ENCODE results near the gene TMOD2.

Gene TMOD2

DNA sequence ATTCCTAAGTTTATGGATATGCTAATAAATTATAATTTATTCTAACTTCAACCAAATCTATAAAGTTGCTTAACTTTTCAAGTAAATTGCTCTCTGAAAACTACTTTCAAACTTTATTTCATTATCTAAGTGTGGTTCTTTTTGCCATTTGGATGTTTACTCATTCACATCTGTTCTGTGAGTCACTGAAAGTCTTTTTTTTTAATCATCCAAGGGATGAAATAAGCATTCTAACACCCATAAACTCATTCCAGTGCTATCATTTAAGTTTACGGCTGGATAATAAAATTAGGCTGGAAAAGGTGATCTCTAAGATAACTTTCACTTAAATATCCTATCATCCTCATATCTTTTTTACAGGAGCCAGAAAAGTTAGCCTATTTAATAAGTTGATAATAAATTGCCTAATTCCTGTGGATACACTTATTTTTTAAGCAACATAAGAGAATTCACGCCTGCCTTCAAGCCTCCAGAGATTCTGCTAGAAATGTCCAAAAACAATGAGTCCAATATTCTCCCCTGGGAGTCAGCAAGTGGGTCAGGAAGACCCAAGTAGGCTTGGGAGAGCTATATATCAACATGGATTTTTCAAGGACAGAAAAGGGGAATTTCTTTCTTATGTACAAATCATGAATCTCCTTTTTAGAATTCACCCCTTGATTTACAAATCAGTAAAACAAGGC is 44.3 kb upstream of the TMOD2 start:
- no peak for DNase-seq
- Histone ChIP-seq H3K27ac (ENCODE audit: low read length) (no peak overlapping the region), H2AFZ (ENCODE audit: low read length) (no peak overlapping the region), H3F3A (ENCODE audit: insufficient read depth, low read length) (no peaks in the 10 kb centered on the region), H3K9me2 (replicated peaks; ENCODE audit: insufficient read depth, low read length) (no peaks in the 10 kb centered on the region), H3K27me3 (replicated peaks; ENCODE audit: insufficient read depth, low read length) (no peaks in the 10 kb centered on the region), H4K20me1 (ENCODE audit: insufficient read depth, low read length) (no peaks in the 10 kb centered on the region), H3K36me3 (replicated peaks; ENCODE audit: insufficient read depth, low read length) (no peaks in the 10 kb centered on the region), H3K79me2 (ENCODE audit: low read length) (no peaks in the 10 kb centered on the region), H3K9me3 (replicated peaks; ENCODE audit: insufficient read depth, low read length) (no peaks in the 10 kb centered on the region), H3K4me3 (ENCODE audit: low read length) (no peak overlapping the region), H3K4me1 (ENCODE audit: low read length) (no peaks in the 10 kb centered on the region), H3K9ac (ENCODE audit: low read length) (no peak overlapping the region), H3K4me2 (ENCODE audit: low read depth, low read length) (no peak overlapping the region)
- TF ChIP-seq, protein P1, sequence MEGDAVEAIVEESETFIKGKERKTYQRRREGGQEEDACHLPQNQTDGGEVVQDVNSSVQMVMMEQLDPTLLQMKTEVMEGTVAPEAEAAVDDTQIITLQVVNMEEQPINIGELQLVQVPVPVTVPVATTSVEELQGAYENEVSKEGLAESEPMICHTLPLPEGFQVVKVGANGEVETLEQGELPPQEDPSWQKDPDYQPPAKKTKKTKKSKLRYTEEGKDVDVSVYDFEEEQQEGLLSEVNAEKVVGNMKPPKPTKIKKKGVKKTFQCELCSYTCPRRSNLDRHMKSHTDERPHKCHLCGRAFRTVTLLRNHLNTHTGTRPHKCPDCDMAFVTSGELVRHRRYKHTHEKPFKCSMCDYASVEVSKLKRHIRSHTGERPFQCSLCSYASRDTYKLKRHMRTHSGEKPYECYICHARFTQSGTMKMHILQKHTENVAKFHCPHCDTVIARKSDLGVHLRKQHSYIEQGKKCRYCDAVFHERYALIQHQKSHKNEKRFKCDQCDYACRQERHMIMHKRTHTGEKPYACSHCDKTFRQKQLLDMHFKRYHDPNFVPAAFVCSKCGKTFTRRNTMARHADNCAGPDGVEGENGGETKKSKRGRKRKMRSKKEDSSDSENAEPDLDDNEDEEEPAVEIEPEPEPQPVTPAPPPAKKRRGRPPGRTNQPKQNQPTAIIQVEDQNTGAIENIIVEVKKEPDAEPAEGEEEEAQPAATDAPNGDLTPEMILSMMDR (IDR thresholded peaks at IDR 0.05; ENCODE audit: low read length): no peak
- TF ChIP-seq EZH2 (optimal IDR thresholded peaks at IDR 0.05; ENCODE audit: low read depth, low read length) (no peak), EZH2phosphoT487 (IDR thresholded peaks at IDR 0.05; ENCODE audit: low read length) (no peak)

GRCh38 chr15:51708013-51708412 is 43.4 kb upstream of the TMOD2 start:
- Histone ChIP-seq H3K9ac (ENCODE audit: low read length) (no peak overlapping the region), H3K79me2 (ENCODE audit: low read length) (no peaks in the 10 kb centered on the region), H3K36me3 (replicated peaks; ENCODE audit: insufficient read depth, low read length) (no peaks in the 10 kb centered on the region), H3K4me2 (ENCODE audit: low read depth, low read length) (no peak overlapping the region), H3K9me3 (replicated peaks; ENCODE audit: insufficient read depth, low read length) (no peaks in the 10 kb centered on the region), H3K4me3 (ENCODE audit: low read length) (no peak overlapping the region), H2AFZ (ENCODE audit: low read length) (no peak overlapping the region), H3K27ac (ENCODE audit: low read length) (no peak overlapping the region), H3K9me2 (replicated peaks; ENCODE audit: insufficient read depth, low read length) (no peaks in the 10 kb centered on the region), H4K20me1 (ENCODE audit: insufficient read depth, low read length) (no peaks in the 10 kb centered on the region), H3K4me1 (ENCODE audit: low read length) (no peaks in the 10 kb centered on the region), H3K27me3 (replicated peaks; ENCODE audit: insufficient read depth, low read length) (no peaks in the 10 kb centered on the region), H3F3A (ENCODE audit: insufficient read depth, low read length) (no peaks in the 10 kb centered on the region)
- TF ChIP-seq EZH2 (optimal IDR thresholded peaks at IDR 0.05; ENCODE audit: low read depth, low read length): no peak
- DNase-seq: no peak

DNA sequence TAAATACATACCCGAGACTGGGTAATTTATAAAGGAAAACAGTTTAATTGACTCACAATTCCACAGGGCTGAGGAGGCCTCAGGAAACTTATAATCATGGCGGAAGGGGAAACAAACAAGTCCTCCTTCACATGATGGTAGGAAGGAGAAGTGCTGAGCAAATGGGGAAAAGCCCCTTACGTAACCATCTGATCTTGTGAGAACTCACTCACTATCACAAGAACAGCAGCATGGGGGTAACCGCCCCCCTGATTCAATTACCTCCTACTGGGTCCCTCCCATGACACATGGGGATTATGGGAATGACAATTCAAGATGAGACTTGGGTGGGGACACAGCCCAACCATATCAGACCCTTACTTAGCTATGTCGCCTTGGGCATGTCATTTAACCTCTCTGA is 42.4 kb upstream of the TMOD2 start:
- no peaks in the 10 kb centered on the region for H3K27me3 ChIP-seq (replicated peaks; ENCODE audit: insufficient read depth, low read length)
- no peaks in the 10 kb centered on the region for H3K9me2 ChIP-seq (replicated peaks; ENCODE audit: insufficient read depth, low read length)
- H3K9me3 ChIP-seq (replicated peaks; ENCODE audit: insufficient read depth, low read length): no peaks in the 10 kb centered on the region
- no peaks in the 10 kb centered on the region for H3K4me1 ChIP-seq (ENCODE audit: low read length)
- H3K27ac ChIP-seq (ENCODE audit: low read length): no peak overlapping the region
- H3K79me2 ChIP-seq (ENCODE audit: low read length): no peaks in the 10 kb centered on the region
- H3K4me2 ChIP-seq (ENCODE audit: low read depth, low read length): no peak overlapping the region
- no peak overlapping the region for H2AFZ ChIP-seq (ENCODE audit: low read length)
- no peak overlapping the region for H3K9ac ChIP-seq (ENCODE audit: low read length)
- H4K20me1 ChIP-seq (ENCODE audit: insufficient read depth, low read length): no peaks in the 10 kb centered on the region
- no peaks in the 10 kb centered on the region for H3F3A ChIP-seq (ENCODE audit: insufficient read depth, low read length)
- TF ChIP-seq EZH2 (optimal IDR thresholded peaks at IDR 0.05; ENCODE audit: low read depth, low read length): no peak
- no peak for TF ChIP-seq EZH2phosphoT487 (IDR thresholded peaks at IDR 0.05; ENCODE audit: low read length)
- TF ChIP-seq, protein P1 (IDR thresholded peaks at IDR 0.05; ENCODE audit: low read length): no peak
- no peak overlapping the region for H3K4me3 ChIP-seq (ENCODE audit: low read length)
- no peaks in the 10 kb centered on the region for H3K36me3 ChIP-seq (replicated peaks; ENCODE audit: insufficient read depth, low read length)
- DNase-seq: no peak

DNA sequence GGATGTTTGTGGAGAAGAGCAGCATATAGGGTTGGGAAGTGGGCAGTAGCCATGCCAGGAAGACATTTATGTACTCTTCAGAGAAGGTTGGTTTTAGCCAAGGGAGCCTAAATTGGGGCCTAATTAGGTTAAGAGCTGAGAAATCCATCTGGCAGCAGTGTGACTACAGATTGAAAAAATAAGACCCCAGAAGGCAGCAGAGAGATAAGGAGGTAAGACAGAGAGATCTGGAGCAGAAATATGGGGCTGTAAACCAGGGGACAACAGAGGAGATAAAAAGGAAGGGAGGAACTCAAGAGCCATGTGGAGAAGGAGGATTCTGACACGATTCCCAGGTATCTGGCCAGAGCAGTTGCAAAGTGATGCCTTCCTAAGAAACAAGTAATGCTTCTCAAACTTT is 37.2 kb upstream of the TMOD2 start:
- TF ChIP-seq, protein P1 (IDR thresholded peaks at IDR 0.05; ENCODE audit: low read length): no peak
- no peak for TF ChIP-seq EZH2phosphoT487 (IDR thresholded peaks at IDR 0.05; ENCODE audit: low read length)
- TF ChIP-seq EZH2 (optimal IDR thresholded peaks at IDR 0.05; ENCODE audit: low read depth, low read length): no peak
- H2AFZ ChIP-seq (ENCODE audit: low read length): no peak overlapping the region

More for the DNA sequence above, 37.2 kb upstream of the TMOD2 start:
- H3K36me3 ChIP-seq (replicated peaks; ENCODE audit: insufficient read depth, low read length): no peaks in the 10 kb centered on the region
- H3K9me3 ChIP-seq (replicated peaks; ENCODE audit: insufficient read depth, low read length): no peaks in the 10 kb centered on the region
- H3K4me1 ChIP-seq (ENCODE audit: low read length): no peaks in the 10 kb centered on the region
- no peak overlapping the region for H3K9ac ChIP-seq (ENCODE audit: low read length)
- H4K20me1 ChIP-seq (ENCODE audit: insufficient read depth, low read length): no peaks in the 10 kb centered on the region
- no peak for DNase-seq
- H3K4me2 ChIP-seq (ENCODE audit: low read depth, low read length): no peak overlapping the region
- no peaks in the 10 kb centered on the region for H3F3A ChIP-seq (ENCODE audit: insufficient read depth, low read length)
- H3K4me3 ChIP-seq (ENCODE audit: low read length): no peak overlapping the region
- no peaks in the 10 kb centered on the region for H3K79me2 ChIP-seq (ENCODE audit: low read length)
- no peaks in the 10 kb centered on the region for H3K27me3 ChIP-seq (replicated peaks; ENCODE audit: insufficient read depth, low read length)
- no peak overlapping the region for H3K27ac ChIP-seq (ENCODE audit: low read length)
- H3K9me2 ChIP-seq (replicated peaks; ENCODE audit: insufficient read depth, low read length): no peaks in the 10 kb centered on the region

All from MM.1S (cell line).